GM21825 (cell line): Measurements from ENCODE around the gene ENOSF1.

Source experiments
- ATAC-seq: cut with Tn5 transposase; IDR thresholded peaks from one replicate; pipeline ENCODE4 v1.9.1; 2021; ENCODE audit warnings: mild to moderate bottlenecking, moderate library complexity; ENCODE audit not compliant: unreplicated experiment

ENOSF1 gene

DNA sequence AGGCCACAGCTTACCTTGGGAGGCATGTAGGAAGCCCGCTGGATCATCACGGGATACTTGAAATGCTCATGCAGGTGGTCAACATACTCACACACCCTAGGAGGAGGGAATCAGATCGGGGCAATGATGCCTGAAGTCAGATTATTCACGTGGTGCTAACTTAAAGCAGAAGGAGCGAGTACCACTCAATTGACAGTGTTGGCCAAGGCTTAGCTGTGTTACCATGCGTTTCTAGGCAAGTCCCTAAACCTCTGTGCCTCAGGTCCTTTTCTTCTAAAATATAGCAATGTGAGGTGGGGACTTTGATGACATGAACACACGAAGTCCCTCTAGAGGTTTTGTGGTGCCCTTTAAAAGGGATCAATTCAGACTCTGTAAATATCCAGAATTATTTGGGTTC, 37.1 kb downstream of the ENOSF1 start:
- ATAC-seq: no peak

DNA sequence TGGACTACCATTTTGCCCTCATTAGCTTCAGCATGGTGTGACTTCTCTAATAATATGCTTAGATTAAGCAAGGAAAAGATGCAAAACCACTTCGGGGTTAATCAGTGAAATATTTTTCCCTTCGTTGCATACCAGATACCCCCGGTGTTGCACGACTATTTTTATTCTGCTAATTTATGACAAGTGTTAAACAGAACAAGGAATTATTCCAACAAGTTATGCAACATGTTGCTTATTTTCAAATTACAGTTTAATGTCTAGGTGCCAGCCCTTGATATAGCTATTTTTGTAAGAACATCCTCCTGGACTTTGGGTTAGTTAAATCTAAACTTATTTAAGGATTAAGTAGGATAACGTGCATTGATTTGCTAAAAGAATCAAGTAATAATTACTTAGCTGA, 38.7 kb downstream of the ENOSF1 start:
- no peak for ATAC-seq

GRCh38 chr18:673317-673716, 39.1 kb downstream of the ENOSF1 start:
- no peak for ATAC-seq

DNA sequence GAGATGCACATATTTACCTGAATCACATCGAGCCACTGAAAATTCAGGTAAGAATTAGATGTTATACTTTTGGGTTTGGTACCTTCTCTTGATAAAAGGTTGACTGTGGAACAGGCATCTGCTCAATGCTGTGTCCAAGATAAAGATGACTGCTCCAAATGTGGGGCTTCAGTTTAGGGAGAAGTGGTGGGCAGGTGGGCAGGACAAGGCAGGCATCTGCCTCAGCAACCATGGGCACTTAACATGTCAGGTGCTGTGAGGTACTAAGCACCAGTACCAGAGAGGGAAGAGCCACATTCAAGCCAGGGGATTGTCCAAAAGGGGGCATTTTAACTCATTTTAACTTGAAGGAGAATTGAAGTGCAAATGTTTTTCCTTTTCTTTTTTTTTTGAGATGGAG, 41.0 kb downstream of the ENOSF1 start:
- ATAC-seq: no peak

DNA sequence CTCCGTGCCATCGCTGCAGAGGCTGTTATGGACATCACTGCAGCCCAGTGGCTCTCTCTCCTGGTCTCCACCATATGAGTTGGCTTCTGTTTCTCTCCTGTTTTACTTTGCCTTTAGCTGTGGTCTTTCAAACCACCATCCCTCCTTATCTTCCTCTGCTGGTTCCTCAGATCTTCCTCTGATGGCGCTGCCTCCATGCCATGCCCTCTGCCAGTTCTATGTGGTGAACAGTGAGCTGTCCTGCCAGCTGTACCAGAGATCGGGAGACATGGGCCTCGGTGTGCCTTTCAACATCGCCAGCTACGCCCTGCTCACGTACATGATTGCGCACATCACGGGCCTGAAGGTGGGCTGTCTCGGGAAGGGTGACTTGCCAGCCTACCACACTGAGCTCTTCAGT, 41.9 kb downstream of the ENOSF1 start:
- no peak for ATAC-seq

DNA sequence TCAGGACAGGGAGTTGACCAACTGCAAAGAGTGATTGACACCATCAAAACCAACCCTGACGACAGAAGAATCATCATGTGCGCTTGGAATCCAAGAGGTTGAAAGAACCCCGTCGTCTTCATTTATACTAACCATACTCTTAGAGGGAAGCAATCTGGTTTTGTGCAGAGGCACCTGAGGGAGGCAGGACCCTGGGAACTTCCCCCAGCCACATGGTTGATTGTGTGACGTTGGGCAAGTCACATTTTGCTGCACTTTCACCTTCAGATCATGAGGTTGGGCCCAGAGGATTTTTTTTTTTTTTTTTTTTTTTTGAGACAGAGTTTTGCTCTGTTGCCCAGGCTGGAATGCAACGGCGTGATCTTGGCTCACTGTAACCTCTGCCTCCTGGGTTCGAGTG, 43.4 kb downstream of the ENOSF1 start:
- ATAC-seq: no peak

DNA sequence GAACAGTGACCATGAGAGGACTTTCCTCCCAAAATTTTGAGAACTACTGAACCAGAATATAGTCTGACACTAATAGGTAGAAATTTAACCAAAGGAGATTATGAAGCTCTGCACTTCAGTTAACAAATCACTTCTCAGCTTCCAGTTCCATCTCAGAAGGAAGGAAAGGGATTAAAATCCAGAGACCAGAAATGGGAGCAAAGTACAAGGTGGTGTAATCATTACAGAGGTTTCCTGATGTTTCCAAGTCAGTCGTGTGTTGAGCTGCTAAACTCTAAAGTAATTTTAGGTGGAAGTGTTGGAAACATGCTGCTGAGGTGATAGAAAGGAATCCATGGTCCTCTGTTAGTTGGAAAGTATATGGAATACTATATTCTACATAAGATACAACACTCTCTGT, 44.2 kb downstream of the ENOSF1 start:
- no peak for ATAC-seq

DNA sequence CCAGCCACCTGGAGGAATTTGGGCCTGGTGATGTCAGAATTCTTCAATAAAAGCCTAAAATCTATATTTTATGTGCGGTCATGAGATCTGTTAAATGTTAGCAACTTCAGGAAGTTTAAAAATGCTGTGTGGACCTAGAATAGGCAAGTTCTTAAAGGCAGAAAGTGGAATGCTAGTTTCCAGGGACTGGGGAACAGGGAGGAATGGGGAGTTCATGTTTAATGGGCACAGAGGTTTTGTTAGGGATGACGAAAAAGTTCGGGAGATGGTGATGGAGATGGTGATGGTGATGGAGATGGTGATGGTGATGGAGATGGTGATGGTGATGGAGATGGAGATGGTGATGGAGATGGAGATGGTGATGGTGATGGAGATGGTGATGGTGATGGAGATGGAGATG, 45.8 kb downstream of the ENOSF1 start:
- no peak for ATAC-seq

- ATAC-seq: no peak
These were observed 46.3 kb downstream of the ENOSF1 start for GRCh38 chr18:666177-666576.

DNA sequence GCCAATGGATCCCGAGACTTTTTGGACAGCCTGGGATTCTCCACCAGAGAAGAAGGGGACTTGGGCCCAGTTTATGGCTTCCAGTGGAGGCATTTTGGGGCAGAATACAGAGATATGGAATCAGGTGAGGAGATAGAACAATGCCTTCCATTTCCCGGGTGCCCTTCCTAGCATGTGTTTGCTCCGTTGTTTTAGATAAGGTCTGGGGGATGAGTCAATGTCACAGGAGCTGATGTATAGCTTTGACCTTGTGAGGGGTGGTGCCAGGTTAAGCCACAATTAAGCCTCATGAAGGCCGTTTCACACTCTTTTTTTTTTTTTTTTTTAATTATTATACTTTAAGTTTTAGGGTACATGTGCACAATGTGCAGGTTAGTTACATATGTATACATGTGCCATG, 50.2 kb downstream of the ENOSF1 start:
- ATAC-seq: no peak

DNA sequence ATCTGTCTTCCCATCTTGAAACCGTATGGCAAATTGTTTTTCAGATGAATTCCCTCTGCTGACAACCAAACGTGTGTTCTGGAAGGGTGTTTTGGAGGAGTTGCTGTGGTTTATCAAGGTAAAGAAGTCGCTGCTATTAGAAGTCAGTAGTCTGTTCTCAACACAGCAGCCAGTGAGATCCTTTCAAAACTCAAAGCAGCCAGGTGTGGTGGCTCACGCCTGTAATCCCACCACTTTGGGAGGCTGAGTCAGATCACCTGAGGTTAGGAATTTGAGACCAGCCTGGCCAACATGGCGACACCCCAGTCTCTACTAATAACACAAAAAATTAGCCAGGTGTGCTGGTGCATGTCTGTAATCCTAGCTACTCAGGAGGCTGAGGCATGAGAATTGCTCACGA, 52.8 kb downstream of the ENOSF1 start:
- no peak for ATAC-seq

DNA sequence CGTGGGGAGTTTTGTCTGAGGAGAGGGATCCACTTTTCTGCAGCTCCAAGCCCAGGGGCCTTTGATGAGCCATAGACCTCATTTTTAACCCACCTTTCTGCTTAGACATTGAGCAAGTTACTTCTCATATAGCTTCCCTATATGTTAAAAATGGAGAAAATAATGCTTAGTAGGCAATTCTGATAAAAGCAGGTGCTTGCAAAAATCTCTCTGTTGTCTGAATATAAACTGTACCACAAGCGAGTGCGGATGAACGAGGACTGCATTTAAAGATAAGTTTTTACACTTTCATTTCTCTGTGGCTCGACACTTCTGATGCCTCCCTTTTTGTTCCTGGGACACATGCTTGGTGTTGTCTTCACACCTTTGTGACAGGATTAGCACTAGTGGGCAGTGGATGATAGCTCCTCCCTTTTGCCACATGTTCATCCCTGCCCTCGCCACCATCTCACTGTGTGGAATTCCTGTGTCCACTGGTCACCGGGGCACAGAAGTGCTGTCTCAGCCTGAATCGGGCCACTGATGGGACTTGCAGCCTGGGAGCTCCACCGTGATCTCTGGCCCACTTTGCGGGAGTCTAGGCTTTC, 53.4 kb downstream of the ENOSF1 start:
- ATAC-seq: no peak

- ATAC-seq: peak; percentile 51
These were observed 54.2 kb downstream of the ENOSF1 start for GRCh38 chr18:658001-658946.

GRCh38 chr18:657311-658000, 55.0 kb downstream of the ENOSF1 start, which contains the start of gene TYMS:
Gene TYMS, plus strand, starts transcription at chr18:657653. Its CDS starts 90 bp downstream, at chr18:657743.
- ATAC-seq: peak; percentile 46

DNA sequence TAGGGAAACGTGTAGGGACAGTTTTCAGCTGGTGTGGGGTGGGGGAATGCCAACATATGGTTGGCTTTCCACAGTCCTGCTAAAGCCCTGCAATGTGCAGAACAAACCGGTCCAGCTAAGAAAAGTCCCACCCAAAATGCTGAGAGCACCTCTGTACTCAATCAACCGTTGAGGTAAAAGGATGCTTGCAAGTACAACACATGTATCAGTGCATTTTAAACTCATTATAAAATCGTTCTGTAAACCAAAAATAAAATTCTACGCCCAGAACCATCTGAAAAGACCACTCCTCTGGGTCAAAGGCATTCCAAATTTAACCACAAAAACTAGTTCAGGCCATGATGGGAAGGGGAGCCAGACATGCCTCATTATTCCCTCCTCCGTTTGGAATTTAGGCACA, 57.0 kb downstream of the ENOSF1 start:
- ATAC-seq: no peak

- no peak for ATAC-seq
These were observed 57.8 kb downstream of the ENOSF1 start for GRCh38 chr18:654601-655000.

DNA sequence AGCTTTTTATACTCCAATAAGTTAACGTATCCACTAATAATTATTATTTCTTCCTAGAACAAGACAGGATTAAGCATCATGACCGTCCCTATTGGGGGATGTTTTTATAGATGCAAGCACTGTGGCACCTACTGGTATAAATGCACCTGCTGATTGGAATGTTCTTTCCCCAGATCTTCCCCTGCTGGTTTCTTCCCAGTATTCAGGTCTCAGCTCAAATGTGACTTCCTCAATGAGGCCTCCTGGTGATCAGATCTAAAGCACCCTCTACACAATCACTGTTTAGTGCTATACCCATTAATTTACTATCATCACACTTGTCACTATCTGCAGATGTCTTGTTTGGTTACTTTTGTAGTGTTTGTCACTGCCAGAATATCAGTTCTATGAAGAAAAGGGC, 58.9 kb downstream of the ENOSF1 start:
- ATAC-seq: no peak

GRCh38 chr18:652131-652530, 60.3 kb downstream of the ENOSF1 start:
- no peak for ATAC-seq

DNA sequence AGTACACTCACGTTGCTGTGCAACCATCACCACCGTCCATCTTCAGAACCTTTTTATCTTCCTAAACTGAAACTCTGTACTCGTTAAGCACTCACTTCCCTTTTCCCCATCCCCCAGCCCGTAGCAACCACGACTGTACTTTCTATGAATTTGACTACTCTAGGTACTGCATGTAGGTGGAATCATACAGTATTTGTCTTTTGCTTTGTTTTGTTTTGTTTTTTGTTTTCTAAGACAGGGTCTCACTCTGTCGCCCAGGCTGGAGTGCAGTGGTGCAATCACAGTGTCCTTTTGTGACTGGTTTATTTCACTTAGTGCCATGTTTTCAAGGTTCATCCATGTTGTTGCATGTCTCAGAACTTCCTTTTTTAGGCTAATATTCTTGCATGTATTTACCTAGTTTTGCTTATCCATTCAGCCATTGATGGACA, 62.0 kb downstream of the ENOSF1 start:
- ATAC-seq: peak; percentile 97

DNA sequence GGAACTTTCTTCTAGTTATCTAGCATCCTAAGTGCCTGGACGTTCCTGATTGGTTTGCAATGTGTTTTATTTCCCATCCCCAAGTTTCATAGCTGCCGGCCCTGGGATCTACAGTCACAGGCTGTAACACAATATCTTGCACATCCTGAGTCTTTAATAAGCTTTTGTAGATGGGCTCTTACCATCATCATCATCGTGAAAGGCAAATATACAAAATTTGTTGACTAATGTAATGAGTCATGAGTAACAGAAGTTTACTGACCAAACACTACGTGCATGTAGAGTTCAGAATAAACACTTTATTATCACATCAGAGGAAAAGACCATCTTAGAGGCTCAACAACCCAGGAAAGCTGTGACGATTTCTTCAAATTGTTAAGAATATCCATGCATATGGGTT, 63.1 kb downstream of the ENOSF1 start:
- ATAC-seq: no peak

GRCh38 chr18:647304-647703, 65.1 kb downstream of the ENOSF1 start:
- no peak for ATAC-seq
